COR-L47 (cell line): Measurements from ENCODE around the gene ESPNL.

Experiments used
- DNase-seq: peaks from one replicate; lab custom pipeline; 2025; lab: John Stamatoyannopoulos, UW

The ESPNL gene

DNA sequence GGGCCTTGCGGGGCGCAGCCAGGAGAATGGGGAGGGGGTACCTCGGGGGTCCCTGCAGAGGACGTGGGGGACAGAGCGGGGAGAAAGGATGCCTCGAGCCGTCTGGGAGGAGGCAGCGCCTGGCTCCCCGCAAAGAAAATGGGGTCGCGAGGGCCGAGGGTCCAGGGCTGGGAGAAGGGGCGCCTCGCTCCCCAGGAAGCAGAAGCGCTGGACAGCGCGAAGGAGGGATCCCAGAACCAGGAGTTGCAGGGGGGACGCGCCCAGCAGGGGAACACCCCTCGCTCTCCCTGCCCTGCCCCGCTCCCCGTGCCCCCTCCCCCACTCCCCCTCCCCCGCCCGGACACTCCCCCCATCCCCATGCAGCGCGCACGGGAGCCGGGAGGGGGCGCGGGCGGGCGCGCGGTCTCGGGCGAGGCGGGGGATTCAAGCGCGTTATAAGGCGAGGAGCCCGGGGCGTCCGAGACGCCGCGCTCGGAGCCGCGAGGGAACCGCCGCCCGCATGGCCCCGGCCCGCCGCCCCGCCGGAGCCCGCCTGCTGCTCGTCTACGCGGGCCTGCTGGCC is 58.5 kb downstream of the ESPNL start, which contains the start of gene ERFE:
Gene ERFE (plus strand): TSS at position 462 of the 562 bp plus-strand sequence. CDS start 38 bp downstream, at position 500.
- peak; percentile 13 for DNase-seq

DNA sequence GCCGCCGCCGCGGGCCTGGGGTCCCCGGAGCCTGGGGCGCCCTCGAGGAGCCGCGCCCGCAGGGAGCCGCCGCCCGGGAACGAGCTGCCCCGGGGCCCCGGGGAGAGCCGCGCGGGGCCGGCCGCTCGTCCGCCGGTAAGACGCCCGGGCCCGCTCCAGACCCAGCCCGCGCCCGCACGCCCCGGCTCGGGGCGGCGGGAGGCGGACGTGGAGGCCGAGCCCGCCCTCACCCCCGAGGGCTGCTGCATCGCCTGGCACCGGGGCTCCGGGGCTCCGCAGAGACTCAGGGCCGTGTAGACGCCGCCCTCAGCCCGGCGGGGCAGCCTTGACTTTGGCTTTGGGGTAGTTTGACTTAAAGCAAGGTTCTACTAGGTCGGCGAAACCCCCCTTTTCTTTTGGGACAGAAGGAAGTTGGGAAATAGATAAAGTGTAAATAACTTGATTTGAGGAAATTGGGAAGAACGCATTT is 59.0 kb downstream of the ESPNL start:
- DNase-seq: no peak

DNA sequence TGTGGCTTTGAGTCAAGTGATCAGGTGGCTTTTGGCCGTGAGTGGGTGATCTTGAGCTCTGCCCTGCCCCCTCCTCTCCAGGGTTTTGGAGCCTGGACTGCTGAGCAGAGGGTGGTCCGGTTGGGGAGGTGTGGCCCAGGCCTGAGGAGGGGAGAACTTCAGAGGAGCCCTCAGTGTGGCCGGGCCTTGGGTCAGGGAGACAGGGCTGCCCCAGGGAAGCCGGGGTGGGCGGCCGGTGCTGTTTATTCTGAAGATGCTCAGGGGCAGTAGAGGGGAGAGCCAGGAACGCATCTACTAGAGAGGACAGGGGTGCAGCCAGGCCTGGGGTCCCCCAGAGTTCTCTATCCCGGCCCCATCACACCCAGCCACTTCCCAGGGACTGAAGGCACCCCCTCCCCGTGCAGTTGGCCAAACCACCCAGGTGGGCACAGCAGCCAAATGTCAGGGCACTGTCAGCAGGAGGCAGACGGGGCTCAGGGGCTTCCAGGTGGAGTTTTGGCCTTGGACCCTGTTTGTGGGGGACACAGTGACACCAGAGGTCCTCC is 59.6 kb downstream of the ESPNL start:
- no peak for DNase-seq

DNA sequence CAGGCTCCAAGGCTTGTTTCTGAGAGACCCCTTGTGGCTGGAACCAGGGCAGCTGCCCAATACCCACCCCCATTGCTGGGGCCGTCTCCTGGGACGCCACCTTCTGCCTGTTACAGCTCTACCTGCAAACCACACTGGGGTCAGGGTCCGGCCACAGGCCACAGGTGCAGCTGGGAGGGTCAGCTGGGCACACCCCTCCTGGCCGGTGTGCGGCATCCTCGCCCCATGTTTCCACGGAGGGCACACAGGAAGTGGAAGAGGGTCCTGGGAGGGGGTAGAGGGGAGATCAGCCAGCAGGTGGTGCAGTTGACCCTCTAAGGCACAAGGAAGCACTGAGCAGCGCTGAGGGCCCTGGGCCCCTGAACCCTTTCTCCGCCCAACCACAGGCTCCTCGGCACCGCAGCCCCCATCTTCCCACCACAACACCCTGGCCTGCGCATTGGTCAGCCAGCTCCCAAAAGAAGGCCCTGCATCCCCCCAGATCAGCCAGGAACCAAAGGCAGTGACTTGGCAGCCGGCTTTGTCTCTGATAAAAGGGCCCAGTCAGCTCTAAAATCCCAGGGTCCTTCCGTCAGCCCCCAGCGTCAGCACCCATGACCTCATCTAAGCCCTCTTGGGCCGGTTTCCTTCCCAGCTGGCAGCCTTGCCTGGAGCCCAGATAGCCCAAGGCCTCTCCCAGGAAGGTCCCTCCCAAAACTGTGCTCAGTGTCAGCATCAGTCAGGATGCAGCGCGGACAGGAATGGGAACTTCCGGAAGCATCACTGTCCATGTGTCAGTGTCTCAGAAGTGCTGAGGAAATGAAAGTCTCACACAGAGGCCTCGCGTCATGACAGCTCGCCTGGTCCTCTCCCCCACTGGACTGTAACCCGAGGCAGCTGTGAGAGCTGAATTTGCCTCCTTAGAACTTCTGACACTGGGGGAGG is 60.3 kb downstream of the ESPNL start:
- no peak for DNase-seq

DNA sequence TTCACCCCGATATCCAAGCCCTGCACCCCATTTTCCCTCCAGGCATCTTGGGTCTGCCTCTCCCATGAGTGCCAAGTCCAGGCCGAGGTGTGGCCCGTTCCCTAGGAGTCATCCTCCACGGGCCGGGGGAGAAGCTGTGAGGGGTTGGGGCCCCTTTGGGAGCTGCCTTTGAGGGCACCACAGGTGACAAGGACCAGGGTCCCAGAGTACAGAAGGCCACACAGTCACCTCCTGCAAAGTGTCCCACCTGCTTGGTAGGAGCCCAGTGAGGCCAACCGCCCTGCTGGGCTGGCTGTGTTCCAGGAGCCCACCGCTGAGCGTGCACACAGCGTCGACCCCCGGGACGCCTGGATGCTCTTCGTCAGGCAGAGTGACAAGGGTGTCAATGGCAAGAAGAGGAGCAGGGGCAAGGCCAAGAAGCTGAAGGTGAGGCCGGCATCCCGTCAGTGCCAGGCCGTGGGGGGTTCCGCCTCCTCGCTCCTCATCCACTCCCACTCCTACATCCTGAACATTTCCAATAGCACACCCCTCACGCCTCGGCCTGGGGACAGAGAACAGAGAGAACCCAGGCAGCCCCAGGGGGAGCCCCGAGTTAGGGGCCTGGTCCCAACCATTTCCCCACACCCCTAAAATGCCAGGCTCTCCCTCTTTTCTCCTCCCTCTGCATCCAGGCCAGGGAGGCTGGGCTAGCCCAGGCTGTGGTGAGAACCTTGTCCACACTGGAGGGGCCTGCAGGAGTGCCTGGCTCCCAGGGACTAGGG is 61.3 kb downstream of the ESPNL start:
- no peak for DNase-seq

DNA sequence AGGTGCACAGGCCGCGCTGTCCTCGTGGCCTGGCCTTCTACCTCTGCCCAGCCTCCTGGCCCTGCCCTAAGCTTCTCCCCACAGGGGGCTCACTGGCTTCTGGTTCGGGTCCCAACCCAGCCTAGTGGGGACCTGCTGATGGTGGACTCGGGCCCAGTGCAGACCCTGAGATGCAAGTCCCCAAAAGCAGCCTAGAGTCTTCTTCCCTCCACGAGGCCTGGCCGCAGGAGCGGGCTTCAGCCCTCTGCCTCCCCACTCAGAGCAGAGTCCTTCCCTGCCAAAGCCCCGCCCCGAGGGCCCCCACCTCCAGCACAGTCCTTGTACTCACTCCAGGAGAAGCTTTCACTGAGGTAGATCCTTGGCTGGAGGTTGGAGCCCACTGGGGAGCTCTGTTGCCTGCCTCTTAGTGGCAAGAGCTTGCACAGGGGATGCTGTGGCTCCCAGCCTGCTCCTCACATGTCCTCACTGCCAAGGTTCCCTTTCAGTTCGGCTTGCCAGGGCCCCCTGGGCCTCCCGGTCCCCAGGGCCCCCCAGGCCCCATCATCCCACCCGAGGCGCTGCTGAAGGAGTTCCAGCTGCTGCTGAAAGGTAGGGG is 62.2 kb downstream of the ESPNL start:
- no peak for DNase-seq

DNA sequence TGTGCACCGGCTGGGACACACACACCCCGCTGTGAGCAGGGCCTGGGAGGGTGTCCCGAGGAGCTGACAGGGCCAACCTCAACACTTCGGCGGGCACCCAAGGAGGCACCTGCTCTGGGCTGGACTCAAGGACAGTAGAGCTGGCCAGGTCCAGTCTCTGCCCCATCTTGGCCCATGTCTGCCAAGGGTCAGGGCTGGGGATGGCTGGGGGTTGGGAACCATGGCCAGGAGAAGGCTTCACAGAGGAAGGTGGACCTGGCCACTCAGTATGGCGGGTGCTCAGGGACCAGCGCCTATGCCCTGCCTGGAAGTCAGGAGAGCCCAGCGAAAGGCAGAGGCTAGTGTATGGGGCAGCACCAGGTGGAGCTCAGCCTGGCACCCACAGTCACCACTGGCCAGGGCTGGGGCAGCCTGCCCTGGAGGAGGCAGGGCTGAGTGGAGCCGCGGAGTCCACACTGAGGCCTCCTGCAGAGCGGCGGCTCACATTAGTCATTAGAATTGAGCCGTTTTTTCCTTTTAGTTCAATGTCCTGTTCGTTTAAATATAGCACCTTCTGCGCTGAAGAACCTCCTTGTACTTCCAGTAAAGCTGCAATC is 62.8 kb downstream of the ESPNL start:
- DNase-seq: no peak

DNA sequence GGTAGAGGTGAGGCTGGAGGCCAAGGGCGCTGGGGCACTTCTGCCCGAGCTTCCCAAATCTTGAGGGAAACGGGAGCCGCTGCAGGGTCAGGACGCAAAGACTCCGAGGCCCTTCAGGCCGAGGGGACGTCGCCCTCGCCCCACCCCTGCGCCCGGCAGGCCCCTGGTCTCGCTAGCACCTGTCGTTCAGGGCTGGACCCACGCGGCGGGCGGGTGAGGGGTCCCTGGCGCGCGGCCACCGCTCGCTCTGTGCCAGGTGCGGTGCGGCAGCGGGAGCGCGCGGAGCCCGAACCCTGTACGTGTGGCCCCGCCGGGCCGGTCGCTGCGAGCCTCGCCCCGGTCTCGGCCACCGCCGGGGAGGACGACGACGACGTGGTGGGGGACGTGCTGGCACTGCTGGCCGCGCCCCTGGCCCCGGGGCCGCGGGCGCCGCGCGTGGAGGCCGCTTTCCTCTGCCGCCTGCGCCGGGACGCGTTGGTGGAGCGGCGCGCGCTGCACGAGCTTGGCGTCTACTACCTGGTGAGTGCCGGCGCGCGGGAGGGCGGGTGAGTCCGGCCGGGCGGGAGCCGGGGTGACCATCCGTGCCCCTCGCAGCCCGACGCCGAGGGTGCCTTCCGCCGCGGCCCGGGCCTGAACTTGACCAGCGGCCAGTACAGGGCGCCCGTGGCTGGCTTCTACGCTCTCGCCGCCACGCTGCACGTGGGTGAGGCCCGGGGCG is 63.5 kb downstream of the ESPNL start:
- no peak for DNase-seq

DNA sequence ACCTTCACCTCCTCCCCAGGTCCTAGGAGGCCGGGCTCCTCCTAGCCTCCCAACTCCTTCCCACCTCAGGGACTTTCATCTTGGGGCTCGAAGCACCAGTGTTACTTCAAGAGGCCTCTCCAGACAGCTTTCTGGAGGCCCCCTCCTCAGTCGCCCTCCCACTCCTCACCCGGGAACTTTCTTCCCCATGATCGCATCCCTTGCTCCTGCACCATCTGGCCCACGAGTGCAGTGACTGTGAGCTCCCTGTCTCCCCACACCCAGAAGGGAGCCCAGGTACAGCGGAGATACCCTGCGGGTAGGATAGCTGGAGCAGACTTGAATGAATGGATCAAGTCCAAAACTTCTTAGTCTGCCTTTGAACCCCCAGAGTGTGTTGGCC is 64.8 kb downstream of the ESPNL start:
- DNase-seq: no peak

DNA sequence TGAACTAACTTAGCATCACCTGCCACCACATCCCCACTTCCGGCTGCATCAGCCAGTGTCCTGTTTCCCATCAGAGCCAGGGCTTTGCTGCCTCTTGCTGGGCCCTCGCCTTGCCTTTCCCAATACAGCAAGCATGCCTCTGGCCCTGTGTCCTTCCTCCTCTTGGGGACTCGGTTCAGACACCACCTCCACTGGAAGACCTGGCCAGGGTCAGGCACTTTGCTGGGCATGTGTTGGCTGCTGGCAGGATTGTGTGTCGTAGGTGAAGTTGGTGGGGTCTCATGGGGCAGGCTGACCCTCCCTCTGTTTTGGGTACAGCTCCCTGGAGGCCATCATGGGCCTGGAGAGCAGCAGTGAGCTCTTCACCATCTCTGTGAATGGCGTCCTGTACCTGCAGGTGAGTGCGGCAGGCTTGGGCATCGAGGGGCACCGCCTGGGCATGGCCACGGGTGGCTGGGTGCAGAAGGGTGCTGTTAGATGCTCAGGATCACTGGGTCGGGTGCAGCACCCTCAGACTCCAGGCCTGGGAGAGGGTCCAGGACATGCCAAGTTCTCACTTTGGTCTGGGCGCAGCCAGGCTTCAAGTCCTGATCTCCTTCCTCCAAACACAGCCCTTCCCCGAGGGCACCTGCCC is 65.3 kb downstream of the ESPNL start:
- DNase-seq: no peak

DNA sequence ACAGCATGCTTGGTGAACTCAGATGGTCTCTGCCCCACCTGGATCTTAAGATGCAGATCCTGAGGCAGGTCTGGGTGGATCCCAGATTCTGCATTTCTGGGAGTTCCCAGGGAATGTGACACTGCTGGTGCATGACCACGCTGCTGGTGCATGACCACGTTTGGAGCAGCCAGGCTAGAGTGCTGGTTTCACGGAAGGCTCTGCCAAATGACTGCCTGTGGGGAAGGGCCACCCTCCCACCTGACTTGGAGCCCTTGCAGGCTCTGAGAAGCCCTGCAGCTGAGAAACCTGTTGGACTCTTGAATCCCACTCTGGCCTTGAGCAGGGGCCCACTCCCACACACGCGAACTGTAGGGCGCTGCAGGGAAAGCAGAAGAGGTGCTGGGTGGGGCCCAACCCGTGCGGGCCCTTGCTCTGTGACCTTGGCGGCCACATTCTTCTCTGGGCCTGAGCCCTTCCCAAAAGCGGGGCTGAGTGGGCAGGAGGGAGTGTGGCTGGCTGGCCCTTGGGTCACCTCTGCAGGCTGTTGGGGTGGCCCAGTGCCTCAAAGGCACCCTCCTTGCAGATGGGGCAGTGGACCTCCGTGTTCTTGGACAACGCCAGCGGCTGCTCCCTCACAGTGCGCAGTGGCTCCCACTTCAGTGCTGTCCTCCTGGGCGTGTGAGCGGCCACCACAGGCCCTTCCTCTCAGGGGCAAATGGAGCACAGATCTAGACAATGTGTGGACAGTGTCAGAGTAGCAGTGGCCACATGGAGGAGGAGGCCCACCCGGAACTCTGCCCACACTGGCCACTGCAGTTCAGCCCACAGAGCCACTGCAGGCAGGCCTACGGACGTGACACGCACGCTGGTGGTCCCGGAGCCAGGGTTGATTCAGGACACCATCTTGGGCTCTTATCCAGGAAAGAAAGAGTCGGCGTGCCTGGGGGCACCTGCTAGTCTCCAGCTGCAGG is 66.5 kb downstream of the ESPNL start:
- DNase-seq: no peak

DNA sequence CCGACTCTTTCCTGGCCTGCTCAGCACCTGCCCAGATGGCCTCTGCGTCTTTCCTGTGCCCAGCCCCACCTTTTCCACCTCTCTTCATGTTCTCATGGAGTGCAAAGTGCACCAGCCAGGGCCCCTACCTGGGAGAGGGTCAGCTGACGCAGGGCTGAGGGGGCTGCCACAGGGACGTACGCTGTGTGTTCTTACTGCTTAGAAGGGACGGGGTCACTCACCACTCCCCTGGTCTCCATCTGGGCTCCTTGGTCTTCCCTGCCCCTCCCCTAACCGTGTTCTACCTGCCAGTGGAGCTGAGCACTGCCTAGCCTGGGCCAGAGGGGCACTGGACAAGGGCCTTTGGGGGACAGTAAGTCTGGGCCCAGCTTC is 67.2 kb downstream of the ESPNL start:
- no peak for DNase-seq

DNA sequence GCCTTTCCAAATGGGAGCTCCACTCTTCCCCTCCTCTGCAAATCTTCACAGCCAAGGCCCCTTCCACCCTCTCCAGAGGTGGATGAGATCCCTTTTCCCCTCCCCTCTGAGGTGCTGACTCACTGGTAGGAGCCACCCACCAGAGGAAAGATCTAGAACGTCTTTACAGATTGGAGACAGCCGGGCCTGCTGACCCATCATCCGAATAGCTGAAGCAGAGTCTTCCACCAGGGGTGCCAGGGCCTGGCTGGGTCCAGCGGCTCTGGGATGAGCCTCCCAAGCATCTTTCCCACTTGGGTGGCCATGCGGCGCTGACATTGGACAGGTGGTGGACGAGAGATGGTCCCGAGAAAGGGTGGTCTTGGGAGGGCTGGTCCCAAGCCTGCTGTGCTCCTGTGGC is 67.6 kb downstream of the ESPNL start:
- no peak for DNase-seq

DNA sequence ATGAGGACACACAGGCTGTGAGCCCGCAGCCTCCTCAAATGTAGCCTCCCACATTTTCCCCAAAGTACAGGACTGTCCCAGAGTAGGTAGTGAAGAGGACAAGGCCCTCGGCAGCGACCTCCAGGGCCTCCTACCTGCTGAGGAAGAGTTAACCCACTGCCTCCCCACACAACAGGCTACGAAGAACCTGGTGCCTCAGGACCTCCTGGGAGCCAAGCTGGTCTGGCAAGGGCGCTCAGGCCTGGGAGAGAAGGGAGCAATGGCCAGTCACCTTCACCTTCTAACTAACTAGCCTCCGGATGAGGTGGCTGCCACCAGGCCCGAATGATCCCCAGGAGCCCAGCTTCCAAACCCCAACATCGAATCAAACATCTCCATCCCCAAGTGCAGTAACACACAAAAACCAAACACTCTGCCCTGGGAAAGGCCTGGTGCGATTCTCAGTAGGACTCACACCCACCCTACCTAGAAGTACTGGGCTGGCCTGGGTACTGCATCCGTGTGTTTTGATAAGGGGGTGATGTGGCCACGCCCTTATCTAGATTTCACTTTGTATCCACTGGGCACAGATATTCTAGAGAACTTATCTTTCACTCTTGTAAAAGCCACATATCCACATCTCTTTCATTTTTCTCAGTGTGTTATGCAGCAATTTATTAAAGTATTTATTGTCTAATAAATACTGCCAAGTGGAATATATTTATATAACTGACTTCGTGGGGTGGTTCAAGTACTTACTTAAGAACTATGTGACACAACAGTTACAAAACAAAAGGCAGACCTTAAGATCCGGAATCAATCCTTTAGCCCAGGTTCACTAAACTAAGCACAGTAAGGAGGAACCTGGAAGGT is 68.3 kb downstream of the ESPNL start:
- no peak for DNase-seq

DNA sequence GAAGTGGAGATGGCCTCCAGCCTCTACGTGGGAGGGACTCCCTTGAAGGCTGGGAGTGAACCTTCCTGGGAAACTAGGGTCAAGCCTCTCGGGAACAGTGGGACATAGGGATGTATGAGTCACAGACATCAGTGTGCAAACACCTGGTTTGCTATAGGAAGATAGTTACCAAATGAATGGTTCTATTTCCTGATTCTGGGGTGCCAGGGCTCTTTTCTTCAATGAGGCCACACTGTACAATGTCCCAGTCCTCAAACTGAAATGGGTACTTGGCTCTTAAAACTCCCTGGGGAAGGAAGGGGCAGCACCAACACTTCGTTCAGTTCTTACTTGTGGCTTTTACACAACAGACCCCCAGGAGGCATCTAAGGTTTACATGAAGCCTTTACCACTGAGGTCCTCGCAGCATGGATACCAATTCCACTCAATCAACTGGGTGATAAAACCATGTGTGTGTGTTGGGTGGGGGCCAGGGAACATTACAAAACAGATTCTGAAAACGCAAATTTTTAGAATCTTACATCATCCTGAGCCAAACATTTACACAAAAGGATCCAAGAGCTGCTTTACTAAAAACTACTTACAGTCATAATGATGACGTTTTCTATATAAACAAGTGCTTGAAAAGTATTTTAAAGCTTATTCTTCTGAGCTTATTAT is 69.0 kb downstream of the ESPNL start:
- DNase-seq: no peak

DNA sequence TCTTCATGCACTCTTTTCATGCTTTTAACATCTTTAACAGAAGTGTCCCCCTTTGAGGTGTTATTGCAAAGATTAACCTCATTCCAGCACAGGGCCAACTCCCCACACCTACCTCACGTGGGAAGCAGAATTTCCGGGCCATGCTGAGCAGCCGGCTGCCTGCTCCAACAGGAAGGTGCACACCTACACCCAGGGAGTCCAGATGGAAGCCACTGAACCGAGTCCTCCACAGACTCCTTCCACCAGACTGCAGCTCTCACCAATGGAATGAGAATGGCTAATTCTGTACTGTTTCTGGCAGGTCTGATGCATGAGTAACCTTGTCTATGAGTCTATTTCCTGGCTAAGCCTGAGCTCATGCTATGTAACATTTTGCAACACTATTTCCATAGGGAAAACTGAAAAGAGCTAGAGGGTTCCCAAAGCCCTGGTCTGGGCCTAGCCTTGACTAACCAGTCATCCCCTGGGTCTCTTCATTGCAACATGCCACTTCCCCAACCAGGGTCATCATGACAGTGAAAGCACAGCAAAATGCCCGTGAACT is 69.6 kb downstream of the ESPNL start:
- no peak for DNase-seq

DNA sequence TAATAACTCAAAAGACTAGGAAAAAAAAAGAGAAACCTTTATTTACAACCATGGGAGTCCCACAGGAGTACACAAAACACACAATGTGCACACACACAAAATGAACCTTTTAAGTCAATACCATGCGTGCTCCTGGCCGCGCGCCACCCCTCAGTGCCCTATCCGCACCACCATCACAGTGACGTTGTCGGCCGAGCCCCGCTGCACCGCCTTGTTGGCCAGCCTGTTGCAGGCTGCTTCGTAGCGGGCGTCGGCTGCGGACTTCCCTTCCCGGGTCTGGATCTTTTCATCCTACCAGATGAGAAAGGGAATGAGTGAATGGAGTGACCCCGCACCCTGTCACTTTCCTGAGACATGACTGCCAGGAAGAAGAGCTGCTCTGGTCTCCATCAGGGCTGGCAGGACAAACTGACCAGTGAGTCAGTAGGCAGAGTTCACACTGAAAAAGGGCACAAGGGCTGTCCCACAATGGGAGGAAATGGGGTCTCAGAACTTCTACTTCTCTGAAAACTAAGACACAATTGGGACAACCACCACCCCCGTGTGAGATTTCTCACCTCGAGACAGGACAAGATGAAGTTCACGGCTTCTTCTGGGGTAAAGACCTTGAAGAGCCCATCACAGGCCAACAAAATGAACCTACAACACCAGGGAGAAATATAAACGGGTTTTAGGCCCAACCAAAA is 70.4 kb downstream of the ESPNL start:
- DNase-seq: no peak
